ENCODE measurements around the gene FBXO4. TPM values are rescaled to one million over a fixed set of nuclear protein-coding genes. Genes with fewer than 3 reads are reported as not detected.

FBXO4 gene
- polyA plus RNA-seq, 2 of the 4 experiments (the other 2 are of a cell fraction): 9.8 to 22.5 TPM

DNA sequence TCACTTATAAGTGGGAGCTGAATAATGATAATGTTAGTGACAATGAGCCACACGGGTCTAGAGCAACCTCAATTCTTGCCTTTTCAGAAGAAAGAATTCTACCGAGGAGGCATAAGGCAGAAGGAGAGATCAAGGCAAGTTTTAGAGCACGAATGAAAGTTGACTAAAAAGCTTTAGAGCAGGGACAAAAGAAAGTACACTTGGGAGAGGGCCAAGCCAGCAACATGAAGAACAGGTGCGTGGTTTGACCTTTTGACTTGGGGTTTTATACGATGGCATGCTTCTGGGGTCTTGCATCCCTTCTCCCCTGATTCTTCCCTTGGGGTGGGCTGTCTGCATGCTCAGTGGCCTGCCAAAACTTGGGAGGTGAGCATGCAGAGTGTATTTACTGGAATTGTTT lies 42.3 kb upstream of the FBXO4 start:
- H3K4me1 ChIP-seq: 0 out of 3 replicates have a peak, but pooled peaks cover 4% of the 10 kb centered on the region
- no peak for DNase-seq (ENCODE audit: low read depth in 1 of 2, low spot score in 1 of 2)
- ChIA-PET POLR2A (no interaction called here), CTCF (no interaction called here)
- no peaks in the 10 kb centered on the region for H3K9me3 ChIP-seq
- ATAC-seq: no peak
- no peak overlapping the region for H3K4me3 ChIP-seq
- FAIRE-seq: no peak
- H3K27ac ChIP-seq: no peak overlapping the region
- no peak overlapping the region for H3K4me2 ChIP-seq
- TF ChIP-seq ZNF302 (CRISPR knock-in tag; IDR thresholded peaks at IDR 0.05): no peak
- no peak for TF ChIP-seq FOXS1 (CRISPR knock-in tag; IDR thresholded peaks at IDR 0.05)
- TF ChIP-seq NPAS2 (CRISPR knock-in tag; IDR thresholded peaks at IDR 0.05; ENCODE audit: borderline replicate concordance): no peak
- TF ChIP-seq, protein P1, sequence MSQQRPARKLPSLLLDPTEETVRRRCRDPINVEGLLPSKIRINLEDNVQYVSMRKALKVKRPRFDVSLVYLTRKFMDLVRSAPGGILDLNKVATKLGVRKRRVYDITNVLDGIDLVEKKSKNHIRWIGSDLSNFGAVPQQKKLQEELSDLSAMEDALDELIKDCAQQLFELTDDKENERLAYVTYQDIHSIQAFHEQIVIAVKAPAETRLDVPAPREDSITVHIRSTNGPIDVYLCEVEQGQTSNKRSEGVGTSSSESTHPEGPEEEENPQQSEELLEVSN (IDR thresholded peaks at IDR 0.05; ENCODE audit: borderline replicate concordance, low read depth): no peak
- TF ChIP-seq CEBPB (IDR thresholded peaks at IDR 0.05): no peak
- TF ChIP-seq HDAC2 (IDR thresholded peaks at IDR 0.05): no peak
- WGBS (ENCODE audit: missing lambda C conversion rate): 28% methylated on average over 5 of the region's 5 CpGs

DNA sequence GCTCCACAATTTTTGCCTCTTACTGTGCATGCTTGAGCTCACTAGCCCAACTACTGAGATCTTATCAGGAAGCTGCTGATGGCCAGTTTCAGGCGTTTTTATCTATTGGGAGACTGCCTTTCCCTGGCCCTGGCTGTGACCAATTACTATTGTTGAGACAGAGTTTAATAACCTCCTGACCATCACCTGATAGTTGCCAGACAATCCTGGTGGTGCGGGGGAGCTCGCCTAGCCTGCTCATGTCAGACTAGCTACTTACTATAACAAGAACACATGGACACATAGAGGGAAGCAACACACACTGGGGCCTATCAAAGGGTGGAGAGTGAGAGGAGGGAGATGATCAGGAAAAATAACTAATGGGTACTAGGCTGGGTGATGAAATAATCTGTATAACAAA lies 41.8 kb upstream of the FBXO4 start:
- TF ChIP-seq CBX8 (IDR thresholded peaks at IDR 0.05) (no peak), RAD21 (conservative IDR thresholded peaks at IDR 0.05 in 1 of 2, IDR thresholded peaks at IDR 0.05 in 1 of 2) (no peak), ZSCAN20 (CRISPR knock-in tag; IDR thresholded peaks at IDR 0.05) (no peak), SREBF2 (IDR thresholded peaks at IDR 0.05) (no peak), NR3C1 (IDR thresholded peaks at IDR 0.05) (no peak), EHMT2 (IDR thresholded peaks at IDR 0.05; ENCODE audit: low read depth) (no peak), NPAS2 (CRISPR knock-in tag; IDR thresholded peaks at IDR 0.05; ENCODE audit: borderline replicate concordance) (no peak), NFE2L2 (conservative IDR thresholded peaks at IDR 0.05; ENCODE audit: low read length) (no peak), HOXA7 (CRISPR knock-in tag; IDR thresholded peaks at IDR 0.05) (no peak), ZC3H11A (IDR thresholded peaks at IDR 0.05) (no peak), MAFK (IDR thresholded peaks at IDR 0.05; ENCODE audit: partially characterized antibody) (no peak), RCOR1 (IDR thresholded peaks at IDR 0.05; ENCODE audit: low read depth, low read length) (no peak), KDM5A (IDR thresholded peaks at IDR 0.05) (no peak), JUNB (IDR thresholded peaks at IDR 0.05) (no peak), MYC (IDR thresholded peaks at IDR 0.05; ENCODE audit: borderline replicate concordance, low read length) (no peak)
- TF ChIP-seq, protein P2, sequence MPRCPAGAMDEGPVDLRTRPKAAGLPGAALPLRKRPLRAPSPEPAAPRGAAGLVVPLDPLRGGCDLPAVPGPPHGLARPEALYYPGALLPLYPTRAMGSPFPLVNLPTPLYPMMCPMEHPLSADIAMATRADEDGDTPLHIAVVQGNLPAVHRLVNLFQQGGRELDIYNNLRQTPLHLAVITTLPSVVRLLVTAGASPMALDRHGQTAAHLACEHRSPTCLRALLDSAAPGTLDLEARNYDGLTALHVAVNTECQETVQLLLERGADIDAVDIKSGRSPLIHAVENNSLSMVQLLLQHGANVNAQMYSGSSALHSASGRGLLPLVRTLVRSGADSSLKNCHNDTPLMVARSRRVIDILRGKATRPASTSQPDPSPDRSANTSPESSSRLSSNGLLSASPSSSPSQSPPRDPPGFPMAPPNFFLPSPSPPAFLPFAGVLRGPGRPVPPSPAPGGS (IDR thresholded peaks at IDR 0.05): no peak
- Histone ChIP-seq H3K27ac (no peak overlapping the region), H3K4me3 (no peak overlapping the region), H3K9me3 (no peaks in the 10 kb centered on the region), H3K4me2 (no peak overlapping the region), H3K4me1 (0 out of 3 replicates have a peak, but pooled peaks cover 4% of the 10 kb centered on the region)
- DNase-seq (ENCODE audit: low read depth in 1 of 2, low spot score in 1 of 2) (no peak), FAIRE-seq (no peak), ATAC-seq (no peak)
- POLR2A ChIA-PET: no interaction called here
- CTCF ChIA-PET: interaction anchor here (0.7 kb wide), 1 partner anchor 21 kb away, joined by 3 read pairs; no protein-coding TSS in a partner anchor
- WGBS (ENCODE audit: missing lambda C conversion rate): 45% methylated on average over 3 of the region's 3 CpGs

DNA sequence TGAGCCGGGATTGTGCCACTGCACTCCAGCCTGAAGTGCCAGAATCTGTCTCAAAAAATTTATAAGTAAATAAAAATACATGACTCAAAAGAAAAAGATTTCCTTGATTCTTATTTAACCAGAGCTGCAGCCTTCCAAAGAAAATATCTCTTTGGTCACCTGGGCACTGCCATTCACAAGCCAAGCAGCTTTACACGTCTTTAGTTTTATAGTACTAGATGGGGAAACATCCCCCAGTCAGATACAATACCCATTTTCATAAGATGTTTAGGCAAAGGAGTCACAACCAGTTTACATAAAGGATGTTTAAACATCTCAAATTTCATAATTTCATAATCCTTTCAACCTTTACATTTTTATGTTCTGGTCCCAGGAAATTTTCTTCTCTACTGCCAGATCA lies 41.1 kb upstream of the FBXO4 start:
- no peak for DNase-seq (ENCODE audit: low read depth in 1 of 2, low spot score in 1 of 2)
- no peaks in the 10 kb centered on the region for H3K9me3 ChIP-seq
- H3K4me2 ChIP-seq: 0 out of 3 replicates have a peak overlapping the region, but pooled peaks have one; percentile 10
- H3K27ac ChIP-seq: no peak overlapping the region
- no peak for FAIRE-seq
- TF ChIP-seq, protein P3, sequence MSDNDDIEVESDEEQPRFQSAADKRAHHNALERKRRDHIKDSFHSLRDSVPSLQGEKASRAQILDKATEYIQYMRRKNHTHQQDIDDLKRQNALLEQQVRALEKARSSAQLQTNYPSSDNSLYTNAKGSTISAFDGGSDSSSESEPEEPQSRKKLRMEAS (IDR thresholded peaks at IDR 0.05): no peak
- TF ChIP-seq, protein P4, sequence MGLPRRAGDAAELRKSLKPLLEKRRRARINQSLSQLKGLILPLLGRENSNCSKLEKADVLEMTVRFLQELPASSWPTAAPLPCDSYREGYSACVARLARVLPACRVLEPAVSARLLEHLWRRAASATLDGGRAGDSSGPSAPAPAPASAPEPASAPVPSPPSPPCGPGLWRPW (IDR thresholded peaks at IDR 0.05): no peak
- TF ChIP-seq, protein P5, sequence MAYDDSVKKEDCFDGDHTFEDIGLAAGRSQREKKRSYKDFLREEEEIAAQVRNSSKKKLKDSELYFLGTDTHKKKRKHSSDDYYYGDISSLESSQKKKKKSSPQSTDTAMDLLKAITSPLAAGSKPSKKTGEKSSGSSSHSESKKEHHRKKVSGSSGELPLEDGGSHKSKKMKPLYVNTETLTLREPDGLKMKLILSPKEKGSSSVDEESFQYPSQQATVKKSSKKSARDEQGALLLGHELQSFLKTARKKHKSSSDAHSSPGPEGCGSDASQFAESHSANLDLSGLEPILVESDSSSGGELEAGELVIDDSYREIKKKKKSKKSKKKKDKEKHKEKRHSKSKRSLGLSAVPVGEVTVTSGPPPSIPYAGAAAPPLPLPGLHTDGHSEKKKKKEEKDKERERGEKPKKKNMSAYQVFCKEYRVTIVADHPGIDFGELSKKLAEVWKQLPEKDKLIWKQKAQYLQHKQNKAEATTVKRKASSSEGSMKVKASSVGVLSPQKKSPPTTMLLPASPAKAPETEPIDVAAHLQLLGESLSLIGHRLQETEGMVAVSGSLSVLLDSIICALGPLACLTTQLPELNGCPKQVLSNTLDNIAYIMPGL (CRISPR knock-in tag; IDR thresholded peaks at IDR 0.05; ENCODE audit: borderline replicate concordance): no peak
- TF ChIP-seq, protein P6, sequence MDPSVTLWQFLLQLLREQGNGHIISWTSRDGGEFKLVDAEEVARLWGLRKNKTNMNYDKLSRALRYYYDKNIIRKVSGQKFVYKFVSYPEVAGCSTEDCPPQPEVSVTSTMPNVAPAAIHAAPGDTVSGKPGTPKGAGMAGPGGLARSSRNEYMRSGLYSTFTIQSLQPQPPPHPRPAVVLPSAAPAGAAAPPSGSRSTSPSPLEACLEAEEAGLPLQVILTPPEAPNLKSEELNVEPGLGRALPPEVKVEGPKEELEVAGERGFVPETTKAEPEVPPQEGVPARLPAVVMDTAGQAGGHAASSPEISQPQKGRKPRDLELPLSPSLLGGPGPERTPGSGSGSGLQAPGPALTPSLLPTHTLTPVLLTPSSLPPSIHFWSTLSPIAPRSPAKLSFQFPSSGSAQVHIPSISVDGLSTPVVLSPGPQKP (IDR thresholded peaks at IDR 0.05; ENCODE audit: low read depth, low read length): no peak
- TF ChIP-seq, protein P2 (IDR thresholded peaks at IDR 0.05): no peak
- TF ChIP-seq BHLHE40 (IDR thresholded peaks at IDR 0.05; ENCODE audit: low read depth, low read length): no peak
- no peak for TF ChIP-seq POLR2A (IDR thresholded peaks at IDR 0.05; ENCODE audit: low read length)
- no peak for TF ChIP-seq NPAS2 (CRISPR knock-in tag; IDR thresholded peaks at IDR 0.05; ENCODE audit: borderline replicate concordance)
- 31% methylated on average over 2 of the region's 2 CpGs for WGBS (ENCODE audit: missing lambda C conversion rate)
- ATAC-seq: no peak
- POLR2A ChIA-PET: no interaction called here
- CTCF ChIA-PET: no interaction called here
- H3K4me1 ChIP-seq: 0 out of 3 replicates have a peak, but pooled peaks cover 4% of the 10 kb centered on the region
- no peak overlapping the region for H3K4me3 ChIP-seq
